Left ventricle myocardium inferior (tissue), 1 donor: ENCODE measurements around the gene BPIFB2. TPM values are rescaled to one million over a fixed set of nuclear protein-coding genes. Genes with fewer than 3 reads are reported as not detected.

Experiments
- DNase-seq: peaks from one replicate; pipeline ENCODE4 v3.0.0-alpha.2; 2020
- H3K27ac ChIP-seq: fragments of 200-600 bp; replicated peaks from 2 replicates; pipeline ENCODE4 v1.8.0; 2021
- H3K27me3 ChIP-seq: fragments of 200-600 bp; 2 replicates; pipeline ENCODE4 v1.8.0; 2021; ENCODE audit warnings: low read depth
- H3K36me3 ChIP-seq: fragments of 200-600 bp; 2 replicates; pipeline ENCODE4 v1.8.0; 2021
- H3K4me1 ChIP-seq: fragments of 200-600 bp; 2 replicates; pipeline ENCODE4 v1.8.0; 2021
- H3K4me3 ChIP-seq: fragments of 200-600 bp; 2 replicates; pipeline ENCODE4 v1.8.0; 2021; ENCODE audit warnings: mild to moderate bottlenecking, moderate library complexity
- H3K9me3 ChIP-seq: fragments of 200-600 bp; replicated peaks from 2 replicates; pipeline ENCODE4 v1.8.0; 2021
- intact Hi-C: fragments of 100-400 bp; cut with micrococcal nuclease; formaldehyde crosslinking; loops from one replicate; pipeline ENCODE4 v1.11.0; 2022
- total RNA-seq: library from RNA; stranded (reverse); fragmentation: NEBNext Ultra II Directional; extraction: Animal tissue kit (Norgen Biotek cat#: 25700); gene quantifications from one replicate; pipeline ENCODE4 v1.2.1, GENCODE V29; 2021
- TF ChIP-seq, protein P1 (sequence below): fragments of 200-600 bp; IDR thresholded peaks from 2 replicates; pipeline ENCODE4 v1.8.0; 2021; ENCODE audit warnings: antibody characterized with exemption, mild to moderate bottlenecking, borderline replicate concordance
- donor health status: DM: no; HTN: yes; CAD: no; lungs with severe emphysema.

Gene BPIFB2
- total RNA-seq, 1 donor from 2014 or later: not detected

DNA sequence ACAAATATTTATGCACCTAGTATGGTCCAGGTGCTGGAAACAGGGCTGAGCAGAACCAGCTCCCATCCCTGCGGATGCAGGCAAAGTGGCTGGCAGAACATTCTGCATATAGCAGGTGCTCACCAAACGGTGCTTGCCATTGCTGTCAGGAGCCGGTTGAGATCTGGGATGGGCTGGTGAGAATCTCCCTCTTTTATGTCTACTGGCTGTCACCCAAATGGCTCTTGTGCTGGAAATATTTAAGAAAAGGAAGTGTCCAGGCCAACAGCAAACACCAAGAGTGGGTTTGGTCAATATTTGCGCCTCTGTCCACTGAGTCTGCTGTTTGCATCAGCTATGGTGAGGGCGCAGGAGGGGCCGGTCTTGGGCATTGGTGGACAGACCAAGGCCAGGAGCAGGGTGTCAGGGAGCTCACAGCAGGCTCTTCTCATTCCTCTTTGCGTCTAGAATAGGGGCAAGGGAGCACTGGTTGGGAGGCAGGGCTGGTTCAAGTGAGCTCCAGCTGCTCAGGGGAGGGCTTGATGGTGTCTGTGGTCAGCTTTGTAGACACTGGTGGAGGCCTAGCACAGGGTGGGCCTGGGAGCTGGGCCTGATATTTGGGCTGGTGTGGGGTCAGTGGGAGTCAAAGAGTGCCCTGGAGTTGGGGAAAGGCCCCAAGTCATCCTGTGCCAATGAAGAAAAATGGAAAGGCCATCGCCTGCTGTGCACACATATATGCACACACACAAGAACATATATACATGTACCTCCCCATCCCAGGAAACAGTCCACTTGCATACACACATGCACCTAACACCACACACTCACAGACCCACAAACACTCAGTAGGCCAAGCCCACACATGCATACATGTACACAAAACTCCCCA is 1.4 kb upstream of the BPIFB2 start:
- no peaks in the 10 kb centered on the region for H3K36me3 ChIP-seq
- no peaks in the 10 kb centered on the region for H3K4me1 ChIP-seq
- H3K4me3 ChIP-seq: no peak overlapping the region
- H3K27me3 ChIP-seq: peaks cover 5% of the 10 kb centered on the region
- DNase-seq: no peak
- intact Hi-C loops: no loop called here
- peaks cover 11% of the 10 kb centered on the region for H3K9me3 ChIP-seq
- no peak overlapping the region for H3K27ac ChIP-seq
- TF ChIP-seq, protein P1, sequence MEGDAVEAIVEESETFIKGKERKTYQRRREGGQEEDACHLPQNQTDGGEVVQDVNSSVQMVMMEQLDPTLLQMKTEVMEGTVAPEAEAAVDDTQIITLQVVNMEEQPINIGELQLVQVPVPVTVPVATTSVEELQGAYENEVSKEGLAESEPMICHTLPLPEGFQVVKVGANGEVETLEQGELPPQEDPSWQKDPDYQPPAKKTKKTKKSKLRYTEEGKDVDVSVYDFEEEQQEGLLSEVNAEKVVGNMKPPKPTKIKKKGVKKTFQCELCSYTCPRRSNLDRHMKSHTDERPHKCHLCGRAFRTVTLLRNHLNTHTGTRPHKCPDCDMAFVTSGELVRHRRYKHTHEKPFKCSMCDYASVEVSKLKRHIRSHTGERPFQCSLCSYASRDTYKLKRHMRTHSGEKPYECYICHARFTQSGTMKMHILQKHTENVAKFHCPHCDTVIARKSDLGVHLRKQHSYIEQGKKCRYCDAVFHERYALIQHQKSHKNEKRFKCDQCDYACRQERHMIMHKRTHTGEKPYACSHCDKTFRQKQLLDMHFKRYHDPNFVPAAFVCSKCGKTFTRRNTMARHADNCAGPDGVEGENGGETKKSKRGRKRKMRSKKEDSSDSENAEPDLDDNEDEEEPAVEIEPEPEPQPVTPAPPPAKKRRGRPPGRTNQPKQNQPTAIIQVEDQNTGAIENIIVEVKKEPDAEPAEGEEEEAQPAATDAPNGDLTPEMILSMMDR: no peak

DNA sequence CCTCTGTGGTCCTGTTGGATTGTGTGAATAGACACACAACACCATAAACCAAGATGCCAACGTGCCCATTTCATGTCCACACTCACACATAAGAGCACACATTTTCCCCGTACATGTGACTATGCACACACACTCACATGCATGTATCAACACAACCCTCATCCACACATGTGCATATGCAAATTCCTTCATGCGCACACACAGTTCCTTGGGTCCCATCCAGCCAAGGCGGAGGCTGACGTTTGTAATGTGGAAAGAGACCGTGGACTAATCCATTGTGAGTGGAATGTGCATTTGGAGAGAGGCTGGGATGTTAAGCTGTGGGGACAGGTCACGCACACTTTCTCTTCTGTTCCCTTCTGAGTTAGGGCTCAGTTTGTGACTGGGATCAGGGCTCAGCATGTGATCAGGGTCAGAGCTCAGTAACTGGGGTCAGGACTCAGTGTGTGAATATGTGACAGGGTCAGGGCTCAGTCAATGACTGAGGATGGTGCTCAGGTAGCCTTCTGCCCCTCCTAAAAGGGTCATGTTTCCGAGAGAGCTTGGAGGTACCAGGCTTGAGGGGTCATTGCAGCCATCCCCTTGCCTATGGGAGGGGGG is 628 bp upstream of the BPIFB2 start:
- DNase-seq: no peak
- Histone ChIP-seq H3K27me3 (peaks cover 13% of the 10 kb centered on the region), H3K36me3 (no peaks in the 10 kb centered on the region), H3K27ac (no peak overlapping the region), H3K9me3 (peaks cover 11% of the 10 kb centered on the region), H3K4me3 (no peak overlapping the region), H3K4me1 (no peaks in the 10 kb centered on the region)
- TF ChIP-seq, protein P1: no peak
- intact Hi-C loops: no loop called here

DNA sequence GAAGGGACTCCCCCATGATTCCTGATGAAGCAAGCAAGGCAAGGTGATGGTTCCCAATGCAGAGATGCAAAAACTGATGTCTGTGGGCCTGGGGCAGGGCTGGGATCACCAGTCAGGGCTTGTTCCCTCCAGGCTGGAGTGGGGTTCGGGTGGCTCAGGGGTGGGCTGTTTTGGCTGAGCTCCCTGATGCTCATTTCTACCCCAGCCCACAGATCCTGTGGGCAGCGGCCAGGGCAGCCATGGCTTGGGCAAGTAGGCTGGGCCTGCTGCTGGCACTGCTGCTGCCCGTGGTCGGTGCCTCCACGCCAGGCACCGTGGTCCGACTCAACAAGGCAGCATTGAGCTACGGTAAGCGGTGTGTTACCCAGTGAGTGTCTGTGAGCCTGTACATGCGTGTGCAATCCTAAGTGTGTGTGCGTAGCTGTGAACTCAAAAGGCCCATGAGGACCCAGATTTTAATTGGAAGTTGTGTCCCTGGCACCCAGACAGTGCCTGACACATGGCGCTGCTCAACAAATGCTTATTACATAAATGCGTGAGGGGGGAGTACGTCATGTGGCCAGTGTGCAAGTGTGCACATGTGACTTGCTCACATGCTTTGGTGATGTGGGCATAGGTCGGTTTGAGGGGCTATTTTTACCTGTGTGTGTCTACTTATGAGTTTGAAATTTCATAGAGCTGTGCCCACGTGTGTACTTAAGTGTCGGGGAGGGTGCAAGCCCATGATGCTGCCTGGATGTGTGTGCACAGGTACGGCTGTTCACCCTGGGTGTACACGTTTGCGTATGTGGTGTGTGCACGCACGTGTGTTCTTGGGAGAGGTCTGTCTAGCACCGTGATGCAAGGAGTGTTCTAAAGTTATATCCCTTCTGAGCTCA is 1.1 kb downstream of the BPIFB2 start:
- no peak overlapping the region for H3K4me3 ChIP-seq
- intact Hi-C loops: no loop called here
- H3K4me1 ChIP-seq: no peaks in the 10 kb centered on the region
- TF ChIP-seq, protein P1: no peak
- peaks cover 11% of the 10 kb centered on the region for H3K9me3 ChIP-seq
- H3K36me3 ChIP-seq: no peaks in the 10 kb centered on the region
- H3K27me3 ChIP-seq: peaks cover 27% of the 10 kb centered on the region
- DNase-seq: no peak
- H3K27ac ChIP-seq: no peak overlapping the region

- TF ChIP-seq, protein P1: no peak
- Histone ChIP-seq H3K36me3 (no peaks in the 10 kb centered on the region), H3K9me3 (peaks cover 11% of the 10 kb centered on the region), H3K27ac (no peak overlapping the region), H3K4me3 (no peak overlapping the region), H3K4me1 (no peaks in the 10 kb centered on the region), H3K27me3 (peaks cover 35% of the 10 kb centered on the region)
- intact Hi-C loops: no loop called here
- no peak for DNase-seq
Measured at GRCh38 chr20:33009214-33010132, 2.0 kb downstream of the BPIFB2 start.

GRCh38 chr20:33010133-33010504 is 2.6 kb downstream of the BPIFB2 start:
- H3K27me3 ChIP-seq: peaks cover 35% of the 10 kb centered on the region
- no peak overlapping the region for H3K4me3 ChIP-seq
- no peak overlapping the region for H3K27ac ChIP-seq
- H3K4me1 ChIP-seq: no peaks in the 10 kb centered on the region
- TF ChIP-seq, protein P1: no peak
- H3K9me3 ChIP-seq: peaks cover 8% of the 10 kb centered on the region
- DNase-seq: no peak
- intact Hi-C loops: no loop called here
- no peaks in the 10 kb centered on the region for H3K36me3 ChIP-seq
